HS-5 (cell line): ENCODE measurements around the gene HERC2.
"Not testable (repeated sequence)": the region's sequence is repeated elsewhere in the genome, so short reads cannot be mapped to it uniquely, and the experiment has no call there.

ENCODE experiments used
- DNase-seq: peaks from one replicate; pipeline ENCODE4 v3.0.0-alpha.2; 2012; ENCODE audit warnings: low read depth

HERC2 gene

DNA sequence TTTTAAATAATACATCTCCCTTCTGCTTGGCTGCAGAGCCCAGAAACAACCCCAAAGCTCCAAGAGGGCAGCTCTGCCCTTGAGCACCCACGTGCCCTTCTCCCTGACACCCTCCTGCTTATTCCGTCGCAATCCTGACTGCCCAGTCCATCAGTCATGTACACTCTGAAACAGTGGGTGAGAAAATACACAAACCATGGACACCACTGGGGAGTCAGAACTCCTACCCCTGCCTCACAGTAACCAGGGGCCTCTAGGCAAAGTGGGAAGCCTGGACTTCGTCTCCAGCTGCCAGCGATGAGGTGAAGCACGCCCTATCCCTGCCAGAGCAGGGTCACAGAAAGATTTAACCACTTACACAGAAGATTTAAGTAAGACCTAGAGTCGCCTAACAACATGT is 40.1 kb downstream of the HERC2 start:
- DNase-seq = no peak

DNA sequence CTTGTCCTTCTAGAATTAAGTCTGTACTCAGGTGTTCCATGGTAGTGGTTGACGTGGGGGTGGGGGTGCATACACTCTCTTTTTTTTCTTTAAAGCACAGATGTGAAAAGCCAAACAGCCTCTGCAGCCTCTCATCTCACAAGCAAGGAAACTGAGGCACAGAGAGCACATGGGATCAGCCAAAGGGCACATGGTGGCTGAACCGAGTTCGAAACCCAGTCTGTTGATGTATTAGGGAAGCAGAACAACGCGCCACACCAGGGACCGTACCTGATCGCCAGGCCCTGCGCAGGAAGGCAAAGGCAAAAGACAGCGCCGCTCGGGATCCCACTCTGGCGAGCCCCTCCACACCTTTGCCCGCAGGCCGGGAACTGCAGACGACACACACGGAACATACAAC is 47.3 kb downstream of the HERC2 start:
- no peak for DNase-seq

DNA sequence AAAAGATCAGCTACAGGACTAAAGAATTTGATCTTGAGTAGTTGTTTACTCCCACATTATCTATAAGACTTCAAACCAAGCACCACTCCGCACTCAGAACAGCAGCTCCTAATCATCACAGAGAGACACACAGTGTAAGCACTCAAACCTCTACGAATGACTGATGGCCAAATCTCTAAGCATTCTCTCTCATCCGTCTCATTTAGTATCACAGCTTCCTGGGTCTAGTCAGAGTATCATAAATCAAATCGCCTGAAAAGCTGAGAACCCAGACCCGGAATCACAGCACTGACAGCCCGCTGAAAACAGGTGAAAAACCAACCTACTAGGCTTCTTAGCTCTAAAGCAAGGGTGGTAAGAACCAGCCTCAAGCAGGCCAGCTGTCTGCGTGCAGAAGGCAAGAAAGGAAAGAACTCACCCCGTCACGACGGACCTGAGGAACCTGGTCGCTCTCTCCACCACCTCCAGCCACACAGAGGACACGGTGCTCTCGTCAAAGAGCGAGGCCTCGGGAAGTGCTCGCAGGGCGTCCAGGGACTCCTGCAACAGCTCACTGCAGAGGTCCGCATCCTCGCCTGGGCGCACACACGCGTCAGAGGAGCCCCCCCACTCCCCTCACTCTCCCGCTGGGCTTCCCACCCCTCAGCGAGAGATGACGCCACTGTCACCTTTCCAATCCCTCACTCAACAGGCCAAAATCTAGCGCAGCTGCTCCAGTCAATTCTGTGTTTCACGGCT is 47.9 kb downstream of the HERC2 start:
- no peak for DNase-seq

DNA sequence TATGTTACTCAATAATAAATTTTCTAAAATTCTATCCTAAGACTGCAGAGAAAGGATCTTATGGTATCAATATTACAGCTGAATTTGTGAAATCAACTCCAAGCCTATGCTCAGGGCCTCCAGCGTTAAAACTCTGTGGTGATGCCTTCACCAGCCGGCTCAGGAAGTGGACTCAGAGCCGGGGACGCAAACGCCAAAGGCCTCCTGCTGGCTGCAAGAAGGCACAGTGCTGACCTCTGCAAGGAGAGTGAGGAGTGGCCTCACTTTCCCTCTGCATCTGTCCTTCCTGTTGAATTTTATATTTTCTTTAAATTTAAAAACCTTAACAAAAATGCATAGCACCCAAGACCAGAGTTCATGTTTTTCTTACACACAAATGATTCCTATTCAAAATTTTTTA is 48.5 kb downstream of the HERC2 start:
- no peak for DNase-seq

DNA sequence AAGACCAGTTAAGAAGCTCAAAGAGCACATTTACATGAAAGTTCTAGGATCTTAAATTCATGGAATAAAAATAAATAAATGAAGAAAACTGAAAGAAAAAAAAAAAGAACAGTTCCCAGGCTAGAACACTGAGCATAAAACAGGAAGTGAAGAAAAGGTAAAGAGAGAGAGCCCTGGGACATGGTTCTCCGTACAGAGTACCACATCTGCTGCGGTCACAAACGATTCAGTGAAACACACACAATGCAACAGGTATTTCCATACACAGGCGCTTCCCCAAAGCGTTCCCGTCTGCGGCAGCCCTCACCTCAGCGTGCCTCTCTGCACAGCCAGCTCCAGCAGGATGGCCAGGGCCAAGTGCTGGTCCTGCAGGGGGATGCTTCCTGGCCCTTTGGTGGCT is 49.4 kb downstream of the HERC2 start:
- DNase-seq = no peak

DNA sequence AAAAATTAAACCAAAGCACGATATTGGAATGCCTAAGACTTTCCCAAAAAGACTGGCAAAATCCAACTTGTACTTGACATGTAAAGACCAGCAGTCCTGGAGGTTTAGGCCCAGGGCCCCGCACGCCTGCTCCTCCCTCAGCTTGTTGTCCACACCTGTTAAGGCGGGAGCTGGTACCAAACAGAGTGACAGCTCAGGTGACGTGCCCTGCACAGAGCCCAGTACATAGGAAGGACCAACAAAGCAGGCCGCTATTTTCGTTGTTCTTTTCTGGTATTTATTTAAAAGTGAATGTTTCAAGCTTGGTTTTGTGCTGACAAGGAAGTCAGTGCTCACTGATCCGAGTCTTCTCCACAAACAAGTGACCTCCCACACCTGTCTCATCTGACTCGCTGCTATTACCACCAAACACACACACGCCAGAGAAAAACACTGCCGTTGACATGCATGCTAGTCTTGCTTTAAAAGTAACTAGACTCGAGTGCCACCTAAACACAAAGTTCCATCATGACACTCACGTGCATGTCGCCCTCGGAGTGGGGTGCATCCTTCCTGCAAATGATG is 50.2 kb downstream of the HERC2 start:
- no peak for DNase-seq

DNA sequence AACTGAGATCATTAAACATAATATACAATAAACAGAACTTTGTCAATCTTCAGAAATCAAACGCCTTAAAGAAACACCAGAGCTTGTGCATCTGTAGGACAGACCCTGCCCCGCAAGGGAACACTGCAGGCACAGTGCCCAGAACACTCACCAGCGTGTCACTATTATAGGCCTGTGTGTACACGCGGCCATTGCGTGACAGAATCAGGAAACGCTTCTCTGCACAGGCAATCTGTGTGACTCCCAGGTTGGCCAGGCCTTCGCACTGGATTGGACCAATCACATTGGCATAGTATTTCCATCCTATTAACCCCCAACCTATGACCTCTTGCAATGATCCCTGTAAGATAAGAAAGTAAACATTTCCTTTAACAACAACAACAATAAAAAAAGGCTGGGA is 52.9 kb downstream of the HERC2 start:
- DNase-seq = no peak

DNA sequence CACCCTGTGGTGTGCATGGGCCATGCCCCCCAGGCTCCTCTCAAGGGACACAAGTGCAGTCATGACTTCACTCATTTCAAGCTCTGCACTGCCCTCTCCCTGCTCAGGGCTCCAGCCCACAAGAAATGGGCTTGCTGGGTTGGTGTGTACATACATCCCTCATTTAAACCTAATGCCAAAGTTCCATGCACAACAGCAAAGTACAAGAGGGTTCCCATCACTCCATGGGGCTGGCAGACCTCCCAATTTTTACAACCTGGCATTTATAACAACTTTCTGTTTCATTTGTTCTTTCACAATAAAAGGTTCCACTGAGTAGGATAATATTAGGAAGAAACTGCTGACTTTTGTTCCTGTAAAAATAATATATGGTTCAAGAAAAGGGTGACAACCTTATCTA is 54.3 kb downstream of the HERC2 start:
- DNase-seq = no peak

DNA sequence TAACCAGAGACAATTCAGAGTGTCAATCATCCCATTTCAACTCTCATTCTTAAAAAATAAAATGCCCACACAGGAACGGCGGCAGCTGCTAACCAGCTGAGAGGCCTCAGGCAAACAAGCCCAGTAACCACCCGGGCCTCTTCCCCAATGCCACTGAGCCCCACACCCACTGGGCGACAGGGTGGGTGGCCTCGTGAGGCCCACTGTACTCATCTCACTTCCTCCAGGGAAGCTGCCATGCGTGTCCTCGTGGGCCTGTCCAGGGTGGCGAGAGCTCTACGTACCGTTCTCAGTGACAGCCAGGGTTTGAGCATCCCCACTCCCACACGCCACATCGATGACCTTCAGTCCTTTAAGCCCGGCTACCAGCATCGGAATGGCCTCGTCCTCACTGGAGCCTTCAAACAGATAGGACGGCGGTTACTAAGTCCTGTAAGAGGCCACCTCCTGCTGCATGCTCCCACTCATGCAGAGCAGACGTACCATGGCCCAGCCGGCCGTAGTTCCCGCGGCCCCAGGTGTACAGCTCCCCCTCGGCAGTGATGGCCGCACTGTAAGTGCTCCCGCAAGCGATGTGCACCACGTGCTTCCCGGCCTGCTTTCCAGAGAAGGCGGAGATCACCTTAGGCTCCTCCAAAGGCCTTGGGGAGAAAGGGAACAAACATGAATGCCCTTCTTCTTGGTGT is 56.5 kb downstream of the HERC2 start:
- DNase-seq = no peak

DNA sequence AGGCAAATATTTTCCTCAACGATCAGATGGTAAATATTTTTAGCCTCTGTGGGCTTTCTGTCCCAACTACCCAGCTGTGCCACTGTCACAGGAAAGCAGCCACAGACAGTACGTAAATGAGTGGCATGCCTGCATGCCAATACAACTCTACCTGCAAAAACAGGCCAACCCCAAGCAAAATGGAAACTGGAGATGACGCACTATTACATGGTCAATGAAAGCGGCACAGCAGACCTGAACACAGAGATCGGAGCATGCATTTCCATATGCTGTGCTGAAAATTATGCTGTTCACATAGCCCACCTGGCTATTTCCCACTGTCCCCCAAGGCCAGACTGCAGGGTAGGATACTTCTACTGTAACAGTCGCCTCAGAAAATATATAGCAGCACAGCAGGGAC is 57.8 kb downstream of the HERC2 start:
- DNase-seq = no peak

DNA sequence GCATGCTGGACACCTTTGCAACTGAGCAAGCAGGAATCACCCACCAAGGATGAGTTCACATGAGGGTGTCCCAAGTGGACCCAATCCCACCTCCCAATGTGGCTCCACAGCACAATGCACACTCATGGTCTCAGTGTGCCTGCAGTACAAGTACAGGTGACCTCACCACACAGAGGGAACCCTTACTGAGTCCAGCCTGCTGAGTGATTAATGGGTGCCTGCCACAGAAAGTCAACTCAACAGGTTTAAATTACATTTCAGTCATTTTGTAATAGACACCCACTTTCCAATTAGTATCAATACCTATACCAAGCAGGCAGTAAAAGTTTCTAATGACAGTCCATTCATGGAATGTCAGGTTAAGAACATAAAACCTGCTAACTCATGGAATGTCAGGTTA is 59.5 kb downstream of the HERC2 start:
- no peak for DNase-seq

DNA sequence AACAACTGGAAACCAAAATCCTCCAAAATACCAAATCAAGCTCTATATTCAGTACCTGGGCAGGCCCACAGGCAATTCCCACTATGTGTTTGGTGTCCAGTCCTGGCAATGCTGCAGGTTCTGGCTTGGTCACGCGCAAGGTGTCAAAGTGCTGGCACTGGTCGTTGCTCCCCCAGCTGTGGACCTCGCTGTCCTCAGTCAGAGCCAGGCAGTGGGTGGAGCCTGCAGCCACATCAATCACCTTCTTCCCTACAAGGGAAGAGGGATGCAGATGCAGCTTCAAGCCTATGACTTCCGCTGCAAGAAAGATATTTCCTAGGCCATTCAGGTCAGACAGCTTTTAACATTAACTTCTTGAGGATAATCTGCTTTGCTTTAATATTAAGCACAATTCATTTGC is 61.3 kb downstream of the HERC2 start:
- no peak for DNase-seq

DNA sequence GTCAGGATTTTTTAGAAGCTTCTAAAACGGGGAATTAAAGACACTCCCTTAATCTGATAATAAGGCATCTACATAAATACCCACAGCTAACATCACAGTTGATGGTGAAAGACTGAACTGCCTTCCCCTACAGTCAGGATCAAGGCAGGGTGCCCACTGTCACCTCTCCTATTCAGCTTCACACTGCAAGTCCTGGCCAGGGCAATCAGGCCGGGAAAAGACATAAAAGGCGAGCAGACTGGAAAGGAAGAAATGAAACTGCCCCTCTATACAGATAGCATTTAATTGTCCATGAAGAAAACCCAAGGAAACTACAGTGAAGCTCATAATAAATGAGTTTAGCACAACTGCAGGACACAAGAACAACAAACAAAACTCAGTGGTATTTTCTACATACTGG is 61.7 kb downstream of the HERC2 start:
- no peak for DNase-seq

DNA sequence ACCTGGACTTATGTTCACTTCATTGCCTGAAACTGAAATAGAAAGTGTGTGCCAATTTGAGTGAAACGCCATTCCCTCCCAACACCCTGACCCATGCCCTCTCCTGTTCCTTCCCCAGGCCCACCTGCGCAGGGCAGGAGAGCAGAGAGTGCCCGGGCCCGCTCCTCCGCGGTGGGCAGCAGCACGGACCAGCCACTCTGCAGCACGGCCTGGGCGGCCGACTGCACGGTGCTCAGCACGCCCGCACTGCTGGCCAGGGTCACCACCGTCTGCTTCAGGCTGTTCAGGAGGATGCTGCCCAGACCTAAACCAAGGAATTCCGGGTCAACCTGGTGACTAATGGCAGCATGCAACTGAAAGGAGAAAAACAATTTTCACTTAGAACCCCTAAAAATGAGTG is 66.0 kb downstream of the HERC2 start:
- no peak for DNase-seq

DNA sequence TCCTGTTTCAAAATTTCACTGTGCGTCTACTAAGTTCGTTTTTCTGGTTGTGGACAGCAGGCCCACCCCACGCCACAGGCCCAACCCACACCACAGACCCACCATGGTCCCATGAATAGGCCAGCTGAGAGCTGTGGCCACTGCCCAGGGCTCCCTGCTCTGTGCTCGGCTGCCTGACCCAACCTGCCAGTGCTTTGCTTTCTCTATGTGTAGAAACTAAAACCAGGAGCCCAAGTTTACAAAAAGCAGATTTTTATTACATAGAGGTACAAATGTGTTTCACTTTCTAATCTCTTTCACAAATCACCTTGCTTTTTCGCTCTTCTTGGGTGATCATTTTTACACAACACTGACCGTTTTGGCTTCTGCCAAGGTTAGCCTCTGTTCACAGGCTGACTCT is 69.1 kb downstream of the HERC2 start:
- DNase-seq = no peak

DNA sequence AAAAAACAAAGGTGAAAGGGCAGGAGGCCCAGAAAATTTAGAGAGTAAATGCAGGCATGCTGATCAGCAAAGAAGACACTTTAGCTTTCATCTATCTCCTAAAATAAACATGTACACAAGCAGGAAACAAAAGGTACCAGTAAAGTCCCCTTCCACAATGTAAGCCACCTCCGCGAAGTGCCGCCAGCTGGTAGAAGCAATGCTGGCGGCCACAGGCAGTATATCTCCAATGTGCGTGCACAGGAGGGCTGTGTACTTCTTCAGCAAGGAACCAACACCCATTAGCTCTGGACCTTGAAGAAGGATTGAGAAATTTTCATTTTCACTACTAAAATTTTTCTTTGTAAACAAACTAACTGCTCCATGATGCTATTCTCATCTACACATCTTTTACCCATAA is 75.4 kb downstream of the HERC2 start:
- no peak for DNase-seq

DNA sequence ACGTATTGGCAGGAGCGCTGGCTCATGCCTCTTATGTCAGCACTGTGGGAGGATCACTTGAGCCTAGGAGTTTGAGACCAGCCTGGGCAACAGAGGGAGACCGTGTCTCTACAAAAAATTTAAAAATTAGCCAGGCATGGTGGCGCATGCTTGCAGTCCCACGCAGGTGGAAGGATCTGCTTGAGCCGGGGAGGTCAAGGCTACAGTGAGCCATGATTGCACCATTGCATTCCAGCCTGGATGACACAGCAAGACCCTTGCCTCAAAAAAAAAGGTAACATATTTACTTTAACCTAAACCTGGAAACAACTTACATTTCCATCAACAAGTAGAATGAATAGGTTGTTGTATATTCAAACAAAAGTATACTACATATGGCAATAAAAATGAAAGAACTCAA is 78.1 kb downstream of the HERC2 start:
- DNase-seq = no peak

DNA sequence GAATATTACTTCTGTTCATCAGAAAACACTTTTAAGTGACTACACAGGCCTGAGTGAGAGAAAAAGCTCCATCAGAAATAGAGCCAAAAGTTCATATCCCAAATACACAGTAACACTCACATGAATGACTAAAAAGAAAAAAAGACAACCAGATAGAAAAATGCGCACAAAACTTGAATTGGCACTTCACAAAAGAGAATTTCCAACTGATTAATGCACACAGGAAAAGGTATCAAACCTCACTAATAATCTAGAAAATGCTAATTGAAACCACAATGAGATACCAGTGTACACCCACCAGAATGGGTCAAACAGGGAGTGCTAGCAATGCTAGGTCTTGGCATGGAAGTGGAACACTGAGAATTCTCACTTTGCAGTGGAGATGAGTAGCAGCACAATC is 78.6 kb downstream of the HERC2 start:
- no peak for DNase-seq

DNA sequence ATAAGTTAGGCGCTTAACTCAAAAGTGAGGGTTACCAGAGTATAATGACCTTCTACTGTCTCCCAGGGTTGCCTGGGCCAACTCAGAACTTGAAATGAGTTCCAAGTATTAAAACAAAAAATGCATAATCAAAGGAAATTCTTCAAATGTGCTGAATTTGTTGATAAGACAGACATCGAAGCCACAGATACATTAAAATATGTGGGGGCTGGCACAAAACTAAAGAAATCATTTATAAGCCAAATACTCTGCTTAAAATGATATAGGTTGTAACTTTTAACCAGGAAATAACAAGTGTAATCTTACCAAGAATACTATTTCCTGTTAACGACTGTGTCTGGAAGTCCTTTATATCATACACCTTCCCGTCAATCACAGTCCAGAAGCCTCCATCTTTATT is 83.7 kb downstream of the HERC2 start:
- not testable (repeated sequence) for DNase-seq

DNA sequence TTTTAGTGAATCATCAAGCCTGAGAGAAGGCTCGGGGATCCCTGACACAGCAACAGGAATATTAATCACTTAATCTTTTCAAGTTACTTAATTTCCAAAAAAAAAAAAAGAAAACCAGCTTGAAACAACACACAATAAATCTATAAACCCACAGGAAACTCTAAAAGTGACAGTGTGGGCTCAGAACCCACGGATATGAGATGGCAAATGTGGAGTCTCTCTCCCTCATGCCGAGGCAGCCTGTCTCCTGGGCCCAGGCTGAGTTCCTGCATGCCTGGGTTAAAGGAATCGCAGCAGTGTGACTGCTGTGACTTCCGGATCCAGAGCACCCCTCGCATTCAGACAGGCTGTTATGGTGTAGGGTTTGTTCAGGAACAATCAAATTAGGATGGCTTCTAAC is 90.2 kb downstream of the HERC2 start:
- not testable (repeated sequence) for DNase-seq

DNA sequence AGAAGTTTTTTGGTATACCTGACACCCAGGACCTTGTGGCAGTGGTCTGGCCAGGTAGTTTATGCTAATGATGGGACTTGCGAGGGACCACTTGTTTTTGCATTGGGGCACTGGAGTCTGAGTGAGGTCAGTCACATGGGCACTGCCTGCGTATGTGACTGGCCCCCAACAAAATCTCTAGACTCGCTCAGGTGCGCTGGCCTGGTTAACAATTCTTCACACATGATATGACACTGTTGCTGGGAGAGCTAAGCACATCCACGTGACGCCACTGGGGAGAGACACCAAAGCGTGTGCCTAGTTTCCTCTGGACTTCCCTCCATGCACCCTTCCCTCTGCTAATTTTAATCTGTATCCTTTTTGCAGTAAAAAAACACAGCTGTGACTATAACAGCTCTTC is 90.6 kb downstream of the HERC2 start:
- not testable (repeated sequence) for DNase-seq

DNA sequence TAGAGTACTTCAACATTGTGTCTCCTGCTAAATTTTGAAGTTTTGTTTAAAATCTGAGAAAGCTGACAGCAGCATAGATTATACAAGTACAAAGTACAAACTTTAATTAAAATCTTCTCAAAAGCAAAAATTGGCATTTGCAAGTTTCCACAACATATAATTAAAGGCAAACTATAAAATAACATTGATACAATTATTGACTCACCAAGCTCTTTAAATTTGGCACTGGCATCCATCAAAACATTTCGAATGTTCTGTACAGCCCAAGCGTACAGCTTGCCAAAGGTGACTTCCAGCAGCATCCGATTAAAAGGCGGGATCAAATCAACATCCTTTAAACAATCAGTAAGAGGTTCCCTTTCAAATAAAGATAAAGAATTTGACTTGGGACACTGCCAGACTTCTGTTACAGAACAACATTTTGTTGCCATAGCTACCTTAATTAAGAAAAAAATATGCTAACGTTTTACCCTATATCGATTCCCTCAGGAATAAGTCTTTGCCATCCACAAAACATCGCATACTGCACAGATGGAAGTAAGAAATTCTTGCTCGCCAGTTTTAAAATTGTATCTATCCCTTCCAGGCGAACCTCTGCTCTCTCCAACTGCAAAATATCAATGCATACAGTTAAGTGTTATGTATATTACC is 92.9 kb downstream of the HERC2 start:
- not testable (repeated sequence) for DNase-seq

DNA sequence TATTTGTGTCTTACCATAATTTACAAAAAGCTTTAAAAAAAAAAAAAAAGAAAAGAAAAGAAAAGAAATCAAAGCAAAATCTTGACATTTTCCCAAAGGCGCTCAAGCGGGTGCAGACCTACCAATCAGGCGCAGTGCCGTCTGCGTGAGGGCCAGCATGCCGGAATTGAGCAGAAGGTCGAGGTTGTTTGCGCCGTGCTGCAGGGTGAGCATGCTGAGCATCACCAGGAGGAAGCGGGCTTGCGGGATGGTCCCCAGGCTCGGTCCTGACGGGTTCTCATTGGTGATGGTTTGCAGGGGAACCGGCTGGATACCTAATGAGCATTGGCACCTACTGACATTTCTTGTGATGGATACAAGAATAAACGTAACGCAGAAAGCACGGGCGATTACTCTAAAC is 93.9 kb downstream of the HERC2 start:
- no peak for DNase-seq
